Fibroblast of the conjunctiva (primary cell): ENCODE measurements around the gene SLC25A29.
"Not testable (repeated sequence)": the region's sequence is repeated elsewhere in the genome, so short reads cannot be mapped to it uniquely, and the experiment has no call there.

Experiments
- DNase-seq: peaks from one replicate; pipeline ENCODE4 v3.0.0-alpha.2; 2010; ENCODE audit warnings: low read depth

SLC25A29 gene

DNA sequence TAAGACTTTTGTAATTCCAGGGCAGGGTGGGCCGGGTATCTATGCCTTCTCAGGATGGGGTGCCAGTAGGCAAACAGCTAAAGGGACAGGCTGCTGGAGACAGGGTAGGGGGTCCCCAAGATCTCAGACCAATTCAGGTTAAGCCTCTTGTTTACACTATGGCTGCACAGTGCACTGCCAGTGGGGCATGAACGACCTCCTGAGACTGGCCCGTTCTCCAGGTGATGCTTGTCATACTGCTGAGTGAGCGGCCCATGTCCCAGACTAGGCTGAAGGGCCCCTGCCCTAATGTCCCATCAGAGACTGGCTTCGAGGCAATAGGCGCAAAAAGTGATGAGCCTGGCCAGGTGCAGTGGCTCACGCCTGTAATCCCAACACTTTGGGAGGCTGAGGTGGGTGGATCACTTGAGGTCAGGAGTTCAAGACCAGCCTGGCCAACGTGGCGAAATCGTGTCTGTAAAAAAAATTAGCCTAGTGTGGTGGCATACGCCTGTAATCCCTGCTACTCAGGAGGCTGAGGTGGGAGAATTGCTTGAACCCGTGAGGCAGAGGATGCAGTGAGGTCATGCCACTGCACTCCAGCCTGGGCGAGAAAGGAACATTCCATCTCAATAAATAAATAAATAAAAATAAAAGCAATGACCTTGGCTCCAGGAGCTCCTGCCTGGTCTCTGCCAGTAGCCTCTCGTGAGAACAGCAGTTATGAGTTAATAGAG is 12.6 kb downstream of the SLC25A29 start:
- DNase-seq: no peak

DNA sequence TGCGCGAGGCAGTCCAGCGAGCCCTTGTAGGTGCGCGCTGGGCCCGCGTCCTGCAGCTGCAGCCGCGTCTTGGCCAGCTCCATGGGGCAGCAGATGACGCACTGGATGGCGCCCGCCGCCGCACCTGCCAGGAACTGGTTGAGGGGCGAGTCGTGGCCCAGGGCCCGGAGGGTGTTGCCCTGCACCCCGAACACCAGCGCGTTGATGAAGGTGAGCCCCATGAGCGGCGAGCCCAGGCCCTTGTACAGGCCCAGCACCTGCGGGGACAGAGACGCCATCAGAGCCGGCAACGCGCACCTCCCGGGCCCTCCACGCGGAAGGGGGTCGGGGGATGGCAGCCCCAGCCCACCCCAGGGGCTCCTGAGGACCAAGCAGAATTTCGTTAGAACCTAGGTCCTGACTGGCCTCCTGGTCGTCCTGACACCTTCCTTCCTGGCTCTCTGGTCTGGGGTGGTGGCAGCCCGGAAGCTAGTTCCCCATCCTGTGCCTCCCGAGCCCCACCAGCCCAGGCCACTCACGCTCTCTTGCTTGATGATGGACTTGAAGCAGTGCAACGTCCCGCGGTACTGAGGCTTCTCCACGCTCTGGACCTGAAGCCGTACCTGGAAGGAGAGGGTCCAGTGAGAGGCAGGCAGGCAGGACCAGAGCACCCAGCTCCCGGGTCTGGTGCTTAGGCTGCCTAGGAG is 13.3 kb downstream of the SLC25A29 start:
- DNase-seq: no peak

DNA sequence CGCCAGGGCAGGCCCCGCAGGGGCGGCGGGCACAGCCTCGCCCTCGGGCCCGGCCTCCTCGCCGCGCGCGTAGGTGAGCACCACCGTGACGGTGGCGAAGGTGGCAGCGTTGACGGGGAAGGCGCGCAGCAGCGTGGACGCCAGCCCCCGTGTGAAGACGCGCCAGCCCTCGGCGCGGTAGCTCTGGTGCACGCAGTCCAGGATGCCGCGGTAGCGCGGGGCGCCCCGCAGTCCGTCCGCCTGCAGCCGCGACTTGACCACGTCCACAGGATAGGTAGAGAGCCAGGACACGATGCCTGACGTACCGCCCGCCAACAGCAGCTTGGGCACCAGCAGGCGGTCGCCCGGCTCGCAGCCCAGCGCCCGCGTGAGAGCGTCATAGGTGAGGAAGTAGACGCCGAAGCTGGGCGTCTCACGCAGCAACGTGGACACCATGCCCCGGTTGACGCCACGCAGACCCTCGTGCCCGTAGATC is 13.9 kb downstream of the SLC25A29 start:
- no peak for DNase-seq

DNA sequence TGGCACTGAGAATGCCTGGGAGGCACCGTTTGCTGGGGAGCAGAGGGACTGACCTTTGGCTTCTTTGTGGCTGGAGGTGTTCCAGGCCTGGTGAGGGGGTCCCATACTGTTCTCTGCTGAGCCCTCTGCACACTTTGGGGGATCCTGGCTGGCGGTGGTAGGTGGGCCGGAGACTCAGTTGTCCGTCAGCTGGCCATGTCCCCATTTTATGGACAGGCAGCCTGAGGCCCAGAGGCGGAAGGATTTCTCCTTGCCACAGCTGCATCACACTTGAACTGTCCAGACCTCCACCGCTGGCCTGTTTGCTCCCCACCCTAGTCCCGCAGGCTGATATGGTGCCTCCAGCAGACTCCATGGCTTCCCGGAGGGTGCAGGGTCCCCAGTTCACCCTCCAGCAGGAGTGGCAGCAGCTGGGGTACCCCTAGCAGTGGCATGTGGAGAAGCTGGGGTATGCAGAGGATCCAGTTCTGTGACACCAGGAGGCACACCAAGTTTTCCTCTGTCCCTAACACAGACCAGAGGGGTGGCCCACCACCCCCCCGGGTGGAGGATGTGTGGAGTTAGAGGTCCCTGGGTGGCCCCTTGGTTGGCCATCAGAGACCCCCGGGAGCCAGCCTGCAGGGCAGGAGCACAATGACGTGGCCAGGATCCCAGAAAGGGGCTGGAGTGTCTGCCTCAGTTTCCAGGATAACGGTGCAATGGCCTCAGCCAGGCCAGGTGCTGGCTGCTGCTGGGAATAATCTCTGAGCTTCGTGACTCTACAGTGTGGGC is 14.8 kb downstream of the SLC25A29 start:
- no peak for DNase-seq

DNA sequence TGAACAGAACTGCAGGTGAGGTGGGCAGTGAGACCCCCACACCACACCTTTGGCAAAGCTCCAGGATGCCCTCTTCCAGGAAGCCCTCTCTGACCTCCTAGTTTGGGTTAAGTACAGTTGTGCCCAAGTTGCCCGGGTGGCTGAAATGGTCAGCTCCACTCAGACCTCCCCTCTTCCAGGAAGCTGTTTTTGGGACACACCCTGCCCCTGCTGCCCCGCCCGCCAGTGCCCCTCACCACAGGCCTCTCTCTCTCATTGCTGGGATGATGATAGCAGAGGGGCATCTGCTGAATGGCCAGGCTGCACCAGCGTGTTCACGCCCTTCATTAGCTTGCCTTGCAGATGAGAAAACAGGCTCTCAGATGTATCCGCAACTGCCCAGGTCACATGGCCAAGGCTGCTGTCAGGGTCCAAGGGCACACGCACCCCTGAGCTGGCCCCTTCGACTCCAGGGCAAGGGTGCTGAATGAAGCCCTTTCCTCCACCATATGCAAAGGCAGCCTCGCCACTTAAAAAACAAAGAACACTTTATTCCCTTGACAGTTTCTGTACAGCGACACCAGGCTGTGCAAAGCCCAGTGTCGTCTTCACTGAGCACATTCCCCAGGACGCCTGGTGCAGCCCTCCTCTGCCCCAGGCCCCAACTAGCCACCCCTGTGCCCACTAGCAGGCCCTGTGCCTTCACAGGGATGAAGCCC is 15.5 kb downstream of the SLC25A29 start:
- no peak for DNase-seq

DNA sequence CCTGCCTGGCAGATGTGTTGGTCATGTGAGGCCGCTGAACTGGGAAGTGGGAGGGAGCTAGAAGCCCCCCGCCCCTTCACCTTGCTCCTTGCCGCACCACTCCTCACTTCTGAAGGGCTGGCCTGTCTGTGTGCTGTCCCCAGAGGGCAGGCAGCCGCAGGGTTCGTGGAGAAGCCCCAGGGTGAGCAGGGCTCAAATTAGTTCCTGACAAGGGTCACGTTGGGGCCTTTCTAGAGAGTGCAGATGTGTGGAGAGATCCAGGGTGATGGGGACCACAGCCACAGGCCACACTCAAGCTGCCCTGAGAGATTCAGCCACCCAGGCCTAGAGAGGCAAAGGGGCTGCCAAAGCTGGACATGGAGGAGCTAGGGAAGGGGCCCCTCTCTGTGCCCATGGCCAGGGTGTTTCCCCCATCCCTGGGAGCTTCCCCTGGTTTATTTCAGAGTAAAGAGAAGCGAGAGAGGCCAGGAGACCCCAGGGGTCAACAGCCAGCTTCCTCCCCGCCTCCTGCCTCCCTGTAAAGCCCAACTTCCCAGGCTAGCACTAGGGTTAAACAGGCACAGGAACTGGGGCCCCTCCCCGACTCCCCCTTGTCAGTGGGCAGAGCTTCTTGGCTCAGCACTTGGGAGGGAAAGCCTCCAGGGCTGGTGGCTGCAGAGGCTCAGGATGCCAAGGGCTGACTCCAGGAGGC is 16.2 kb downstream of the SLC25A29 start:
- no peak for DNase-seq

DNA sequence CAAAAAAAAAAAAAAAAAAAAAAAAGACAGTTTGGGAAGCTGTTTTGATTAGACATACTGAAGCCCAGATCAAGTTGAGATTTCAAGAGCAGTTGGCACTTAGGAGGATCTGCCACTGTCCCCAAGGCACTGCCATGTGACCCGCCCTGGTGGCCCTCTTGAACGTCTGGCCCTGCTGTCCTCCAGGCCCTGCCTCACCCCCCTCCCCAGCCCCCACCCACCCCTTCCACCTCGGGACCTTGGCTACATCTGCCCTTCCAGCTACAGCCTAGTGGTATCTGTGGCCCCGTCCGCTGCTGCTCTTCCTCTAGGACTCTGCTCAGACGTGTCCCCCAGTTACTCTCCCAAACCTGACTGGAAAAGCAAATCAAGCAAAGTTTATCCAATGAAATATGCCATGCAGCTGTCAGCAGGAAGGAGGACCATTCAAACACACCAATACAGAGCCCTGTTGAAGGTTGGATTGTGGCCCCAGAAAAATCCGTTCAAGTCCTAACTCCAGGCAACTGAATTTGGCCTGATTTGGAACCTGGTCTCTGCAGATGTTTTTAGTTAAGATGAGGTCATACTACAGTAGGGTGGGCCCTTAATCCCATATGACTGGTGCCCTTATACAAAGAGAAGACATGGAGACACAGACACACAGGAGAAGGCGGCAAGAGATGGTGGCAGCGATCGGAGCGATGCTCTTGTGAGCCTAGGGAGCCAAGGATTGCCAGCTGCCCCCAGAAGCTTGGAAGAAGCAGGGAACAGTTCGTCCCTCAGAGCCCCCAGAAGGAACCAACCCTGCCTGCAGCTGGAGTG is 17.7 kb downstream of the SLC25A29 start:
- no peak for DNase-seq

DNA sequence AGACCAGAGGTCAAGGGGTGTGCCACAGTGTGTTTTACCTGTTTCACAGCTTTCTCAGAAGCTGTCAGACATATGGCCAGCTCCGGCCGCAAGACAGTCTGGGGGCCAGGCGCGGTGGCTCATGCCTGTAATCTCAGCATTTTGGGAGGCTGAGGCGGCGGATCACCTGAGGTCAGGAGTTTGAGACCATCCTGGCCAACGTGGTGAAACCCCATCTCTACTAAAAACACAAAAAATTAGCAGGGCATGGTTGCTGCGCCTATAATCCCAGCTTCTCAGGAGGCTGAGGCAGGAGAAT is 18.3 kb downstream of the SLC25A29 start:
- DNase-seq: not testable (repeated sequence)

DNA sequence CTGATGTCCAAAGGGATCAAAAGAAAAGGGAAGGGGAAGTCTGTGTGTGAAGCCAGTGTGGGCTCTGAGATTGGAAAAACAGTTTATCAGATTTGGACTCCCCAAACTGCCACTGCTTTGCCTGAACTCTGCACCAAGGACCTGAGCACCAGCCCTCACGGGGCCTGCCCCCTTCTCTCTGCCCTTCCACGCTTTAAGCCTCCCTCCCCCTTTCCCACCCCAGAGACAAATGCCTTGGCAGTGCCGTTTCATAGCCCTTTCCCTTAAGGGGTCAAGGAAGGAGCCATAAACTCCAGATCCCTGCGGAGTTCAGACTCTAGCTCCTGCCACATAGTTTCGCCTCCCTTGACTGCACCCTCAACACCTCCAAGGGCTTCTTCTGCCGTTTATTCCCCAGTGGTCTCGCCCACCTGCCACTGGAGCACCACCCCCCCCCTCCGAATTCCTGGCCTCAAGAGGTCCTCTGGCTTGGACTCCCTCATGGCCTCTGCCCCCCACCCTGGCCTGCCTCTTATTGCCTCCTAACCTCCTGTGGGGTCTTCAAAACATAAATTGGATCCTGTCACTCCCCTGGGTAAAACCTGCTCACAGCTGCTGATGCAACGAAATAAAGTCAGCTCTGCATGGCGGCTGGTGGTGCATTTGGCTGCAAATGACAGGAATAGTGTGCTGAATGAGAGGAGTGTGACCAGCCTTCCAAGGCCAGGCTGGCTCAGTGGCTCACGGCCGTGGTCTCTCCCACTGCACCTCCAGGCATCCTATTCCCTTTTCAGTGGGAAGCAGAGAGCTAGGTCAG is 18.8 kb downstream of the SLC25A29 start:
- no peak for DNase-seq

DNA sequence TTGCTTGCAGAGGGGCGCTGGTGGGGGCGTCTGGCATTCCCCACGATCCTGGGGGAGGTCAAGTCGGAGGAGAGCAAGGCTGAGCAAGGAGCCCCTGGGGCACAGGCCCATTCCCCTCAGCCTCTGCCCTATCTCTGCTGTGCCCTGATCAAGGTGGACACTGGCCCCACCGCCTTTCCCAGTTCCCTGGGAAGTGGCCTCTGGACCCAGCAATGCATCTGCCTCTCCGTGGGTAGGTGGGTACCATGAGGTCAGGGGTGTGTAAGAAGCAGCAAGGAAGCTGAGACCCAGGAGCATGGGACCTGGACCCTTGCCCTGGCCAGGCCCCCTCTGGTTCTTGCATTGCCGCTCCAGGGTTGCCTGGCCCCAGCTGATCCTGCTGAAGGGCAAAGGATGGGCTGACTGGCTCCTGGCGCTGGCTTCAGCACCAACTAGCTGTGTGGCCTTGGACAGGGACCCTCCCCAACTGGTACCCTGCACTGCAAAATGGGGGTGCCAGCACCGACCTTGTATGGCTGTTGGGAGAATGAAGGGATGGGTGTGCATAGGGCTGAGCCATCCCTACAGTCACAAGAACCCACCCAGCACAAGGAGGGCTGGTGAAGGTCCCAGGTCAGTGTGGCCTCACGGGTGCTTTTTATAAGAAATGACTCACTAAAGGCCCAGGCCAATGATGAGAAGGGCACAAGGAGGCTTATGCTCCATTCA is 19.6 kb downstream of the SLC25A29 start:
- no peak for DNase-seq

DNA sequence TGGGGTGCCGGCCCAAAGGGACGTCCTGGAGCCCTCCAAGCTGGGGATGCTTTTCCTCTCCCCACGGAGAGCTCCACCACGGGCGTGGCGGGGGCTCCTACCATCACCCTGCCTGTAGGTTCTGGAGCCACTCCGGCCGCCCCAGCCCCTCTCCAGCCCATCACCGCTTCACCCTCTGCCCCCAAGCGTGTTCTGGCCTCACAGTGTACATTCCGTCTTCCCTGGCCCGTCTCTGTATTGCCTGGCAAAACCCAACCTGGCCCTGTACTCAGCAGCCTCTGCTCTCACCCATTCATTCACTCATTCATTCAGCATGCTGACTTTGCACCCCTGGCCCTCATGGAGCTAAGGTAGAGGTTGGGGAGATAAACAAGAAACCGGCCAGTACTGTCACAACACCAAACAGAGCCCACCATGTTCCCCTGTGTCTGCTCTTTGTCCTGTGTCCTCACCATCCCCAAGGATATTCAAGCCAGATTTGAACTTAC is 20.3 kb downstream of the SLC25A29 start:
- no peak for DNase-seq

DNA sequence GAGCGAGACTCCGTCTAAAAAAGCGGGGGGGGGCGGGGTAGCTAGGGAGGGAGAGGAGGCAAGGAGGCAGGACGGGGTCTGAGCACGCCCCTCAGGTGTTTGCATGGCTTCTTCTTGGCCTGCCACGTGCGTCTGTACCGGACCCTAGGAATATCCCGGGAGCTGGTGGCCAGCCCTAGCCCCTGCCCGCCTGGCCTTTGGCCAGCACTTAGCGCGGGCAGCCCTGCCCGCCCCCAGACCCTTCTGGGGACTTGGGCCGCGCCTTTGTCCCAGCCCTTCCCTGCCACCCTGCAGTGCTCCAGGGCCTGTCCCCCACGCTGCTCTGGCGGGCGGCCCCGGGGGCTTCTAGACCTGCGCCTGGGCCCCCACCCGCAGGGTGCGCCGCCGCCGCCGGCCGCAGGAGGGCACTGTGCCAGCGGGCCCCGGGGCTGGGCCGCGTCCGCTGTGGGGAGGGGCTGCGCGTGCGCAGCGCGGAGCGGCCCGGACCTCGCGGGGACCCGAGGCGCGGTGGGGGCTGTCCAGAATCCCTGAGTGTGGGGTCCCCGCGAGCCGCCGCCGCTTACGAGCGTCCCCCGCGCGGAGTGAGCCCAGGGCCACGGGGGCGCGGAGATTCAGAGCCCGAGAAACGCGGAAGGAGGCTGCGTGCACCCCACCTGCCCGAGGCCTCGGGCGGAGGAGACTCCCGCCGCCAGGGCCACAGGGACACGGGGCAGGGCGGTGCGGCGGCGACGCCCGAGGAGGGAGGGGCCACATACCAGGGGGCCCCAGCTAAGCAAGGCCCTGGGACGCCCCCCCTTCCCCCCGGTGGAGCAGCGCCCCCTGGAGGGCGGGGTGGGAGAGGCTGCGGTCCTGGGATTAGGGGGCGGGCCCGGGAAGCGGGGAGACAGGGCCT is 21.0 kb downstream of the SLC25A29 start:
- no peak for DNase-seq

DNA sequence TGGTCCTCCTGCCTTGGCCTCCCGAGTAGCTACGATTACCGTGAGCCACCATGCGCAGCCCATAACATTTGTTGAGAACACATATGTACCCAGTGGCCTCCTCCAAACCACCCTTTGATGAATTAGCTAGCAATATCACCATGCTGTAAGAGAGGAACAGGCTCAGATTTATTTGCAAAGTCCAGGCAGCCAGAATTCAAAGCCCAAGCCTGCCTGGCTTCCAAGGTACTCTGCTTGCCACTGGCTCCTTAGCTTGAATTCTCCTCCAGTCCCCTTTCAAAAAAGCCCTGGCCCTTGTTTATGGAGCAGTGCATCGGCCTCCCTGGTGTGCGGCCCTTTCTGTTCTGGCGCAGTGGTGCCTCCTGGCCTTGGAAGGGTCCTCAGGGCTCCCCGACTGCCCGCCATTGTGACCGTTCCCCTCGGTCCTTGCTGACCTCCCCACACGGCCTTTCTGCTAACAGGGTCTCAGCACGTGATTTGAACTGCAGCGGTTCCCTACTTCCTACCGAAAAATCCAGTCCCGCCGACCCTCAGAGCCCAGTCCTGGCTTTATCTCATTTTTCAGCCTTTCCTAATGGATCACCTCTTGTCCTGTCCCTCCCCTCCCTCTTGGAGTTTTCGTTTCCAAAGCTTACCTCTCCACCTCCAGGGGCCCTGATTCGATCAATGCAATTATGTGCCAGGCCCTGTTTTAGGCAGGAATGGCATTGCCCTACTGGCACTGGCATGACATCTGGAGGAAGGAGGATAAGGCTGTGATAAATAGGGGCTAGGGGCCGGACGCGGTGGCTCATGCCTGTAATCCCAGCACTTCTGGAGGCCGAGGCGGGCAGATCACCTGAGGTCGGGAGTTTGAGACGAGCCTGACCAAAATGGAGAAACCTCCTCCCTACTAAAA is 22.0 kb downstream of the SLC25A29 start:
- no peak for DNase-seq

DNA sequence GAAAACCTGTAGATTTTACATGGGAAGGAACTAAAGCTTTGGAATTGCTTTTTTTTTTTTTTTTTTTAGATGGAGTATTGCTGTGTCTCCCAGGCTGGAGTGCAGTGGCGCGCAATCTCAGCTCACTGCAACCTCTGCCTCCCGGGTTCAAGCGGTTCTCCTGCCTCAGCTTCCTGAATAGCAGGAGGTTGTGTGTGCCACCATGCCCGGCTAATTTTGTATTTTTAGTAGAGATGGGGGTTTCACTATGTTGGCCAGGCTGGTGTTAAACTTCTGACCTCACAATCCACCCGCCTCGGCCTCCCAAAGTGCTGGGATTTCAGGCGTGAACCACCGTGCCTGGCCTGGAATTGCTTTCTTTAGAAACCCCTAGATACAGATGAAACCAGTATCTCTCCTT is 22.8 kb downstream of the SLC25A29 start:
- DNase-seq: not testable (repeated sequence)

DNA sequence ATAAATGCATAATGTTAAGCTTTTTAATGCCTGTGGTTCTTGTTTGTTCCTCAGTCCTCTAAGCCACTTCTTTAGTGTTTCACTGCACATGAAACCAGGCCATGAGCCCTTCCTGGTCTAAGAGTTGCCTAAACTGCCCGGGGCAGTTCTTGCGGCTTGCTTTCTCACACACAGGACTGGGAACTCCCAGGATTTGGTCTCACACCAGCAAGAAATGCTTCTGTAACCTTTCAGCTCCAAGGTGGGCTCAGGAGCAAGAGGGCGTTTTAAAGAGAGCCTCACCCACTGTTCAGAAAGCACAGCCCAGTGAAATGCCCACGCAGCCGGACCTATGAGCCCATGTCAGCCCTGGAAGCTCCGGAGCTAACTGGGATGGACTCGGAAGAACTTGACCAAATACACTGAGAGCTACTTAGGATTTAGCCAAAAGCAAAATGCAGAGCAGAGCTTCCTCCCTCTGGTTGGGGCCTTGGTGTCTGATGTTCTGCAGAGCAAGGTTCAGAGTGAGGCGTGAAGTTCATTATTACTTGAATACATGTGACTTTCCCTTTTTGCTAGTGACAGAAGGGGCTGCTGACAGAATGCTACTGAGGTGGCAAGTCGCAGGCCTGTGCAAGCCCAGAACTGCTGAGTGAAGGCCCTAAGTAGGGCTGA is 23.4 kb downstream of the SLC25A29 start:
- DNase-seq: no peak

DNA sequence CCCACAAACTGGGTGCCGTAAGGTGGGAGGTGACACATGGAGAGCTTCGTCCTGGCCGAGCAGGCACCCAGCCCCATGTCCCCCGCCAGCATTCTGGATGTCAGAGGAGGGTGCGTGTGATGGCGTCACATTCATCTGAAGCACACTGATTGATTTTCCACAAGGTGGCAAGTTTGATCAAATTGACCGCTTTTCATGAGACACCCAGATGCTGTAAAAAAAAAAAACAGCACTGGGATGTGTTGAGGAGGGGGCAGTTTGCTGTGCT is 24.2 kb downstream of the SLC25A29 start:
- DNase-seq: no peak
